Mucosa of rectum (tissue), 2 donors: ENCODE measurements around the gene COP1.
"Not testable (repeated sequence)": the region's sequence is repeated elsewhere in the genome, so short reads cannot be mapped to it uniquely, and the experiment has no call there.

Source experiments
- H3K27ac ChIP-seq, 2 donors: one replicate each; pipeline ENCODE4 v1.7.0; 2013; ENCODE audit warnings: inconsistent platforms in 2 of 2, low read depth in 2 of 2, low read length in 2 of 2
- H3K27me3 ChIP-seq, 2 donors: one replicate each; pipeline ENCODE4 v1.7.0; 2013; ENCODE audit warnings: low read length in 2 of 2; ENCODE audit not compliant: control insufficient read depth in 2 of 2, insufficient read depth in 2 of 2
- H3K36me3 ChIP-seq, 2 donors: one replicate each; pipeline ENCODE4 v1.7.0; 2013; ENCODE audit warnings: low read length in 2 of 2; ENCODE audit not compliant: control insufficient read depth in 2 of 2, insufficient read depth in 2 of 2
- H3K4me1 ChIP-seq, 2 donors: one replicate each; pipeline ENCODE4 v1.7.0; 2013; ENCODE audit warnings: low read length in 2 of 2, mild to moderate bottlenecking in 1 of 2; ENCODE audit not compliant: control insufficient read depth in 2 of 2, insufficient read depth in 2 of 2
- H3K4me3 ChIP-seq, 2 donors: one replicate each; pipeline ENCODE4 v1.7.0; 2013; ENCODE audit warnings: low read length in 2 of 2
- H3K9ac ChIP-seq, 2 donors: one replicate each; pipeline ENCODE4 v1.7.0; 2013; ENCODE audit warnings: low read length in 2 of 2, low read depth in 1 of 2, mild to moderate bottlenecking in 1 of 2
- H3K9me3 ChIP-seq, 2 donors: one replicate each; pipeline ENCODE4 v1.7.0; 2013; ENCODE audit warnings: low read length in 2 of 2; ENCODE audit not compliant: control insufficient read depth in 2 of 2
- donor health status: healthy.
- donor health status: Normal muscosa, but diverticular disease.

COP1 gene

DNA sequence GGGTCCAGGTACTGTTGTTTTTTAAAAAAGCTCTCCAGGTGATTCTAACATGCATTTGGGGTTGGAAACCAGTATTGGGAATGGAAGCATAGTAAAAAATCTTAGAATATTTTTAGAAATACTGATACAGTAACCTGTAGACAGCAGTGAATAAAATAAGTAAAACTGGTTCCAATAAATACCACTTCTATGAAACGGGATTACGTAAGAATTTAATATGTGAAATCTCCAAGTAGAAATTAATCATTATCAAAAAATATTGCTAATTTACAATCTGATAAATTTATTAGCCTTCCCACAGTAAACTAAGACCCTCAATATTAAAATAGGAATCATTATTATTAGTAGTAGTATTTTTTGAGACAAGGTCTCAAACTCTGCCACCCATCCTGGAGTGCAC is 177.5 kb downstream of the COP1 start:
- peaks cover 4 to 10% of the 10 kb centered on the region in 2 donors for H3K36me3 ChIP-seq
- H3K27me3 ChIP-seq: no peaks in the 10 kb centered on the region
- H3K27ac ChIP-seq: no peak overlapping the region
- no peaks in the 10 kb centered on the region for H3K9me3 ChIP-seq
- peaks cover 0 to 5% of the 10 kb centered on the region in 2 donors for H3K4me1 ChIP-seq
- no peak overlapping the region for H3K9ac ChIP-seq
- H3K4me3 ChIP-seq: no peak overlapping the region

DNA sequence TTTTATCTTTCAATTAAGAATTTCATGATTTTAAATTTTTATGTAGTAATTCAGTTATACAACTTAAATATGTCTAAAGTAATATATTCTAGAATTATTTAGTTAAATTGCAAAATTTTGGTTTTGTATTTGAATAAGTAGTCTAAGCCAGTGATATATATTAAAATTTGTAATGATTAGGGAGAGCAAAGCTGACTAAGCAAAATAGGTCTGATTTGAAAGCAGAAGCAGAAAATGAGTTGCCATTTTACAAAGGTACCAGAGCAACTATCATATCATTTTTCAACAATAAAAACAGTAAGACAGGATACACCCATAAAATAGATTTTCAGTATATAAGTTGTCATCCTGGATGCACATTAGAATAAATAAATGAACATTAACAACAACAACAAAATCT is 177.9 kb downstream of the COP1 start:
- Histone ChIP-seq H3K4me3 (no peak overlapping the region), H3K27me3 (no peaks in the 10 kb centered on the region), H3K9me3 (no peaks in the 10 kb centered on the region), H3K36me3 (peaks cover 4 to 10% of the 10 kb centered on the region in 2 donors), H3K9ac (no peak overlapping the region), H3K4me1 (peaks cover 0 to 5% of the 10 kb centered on the region in 2 donors), H3K27ac (no peak overlapping the region)

DNA sequence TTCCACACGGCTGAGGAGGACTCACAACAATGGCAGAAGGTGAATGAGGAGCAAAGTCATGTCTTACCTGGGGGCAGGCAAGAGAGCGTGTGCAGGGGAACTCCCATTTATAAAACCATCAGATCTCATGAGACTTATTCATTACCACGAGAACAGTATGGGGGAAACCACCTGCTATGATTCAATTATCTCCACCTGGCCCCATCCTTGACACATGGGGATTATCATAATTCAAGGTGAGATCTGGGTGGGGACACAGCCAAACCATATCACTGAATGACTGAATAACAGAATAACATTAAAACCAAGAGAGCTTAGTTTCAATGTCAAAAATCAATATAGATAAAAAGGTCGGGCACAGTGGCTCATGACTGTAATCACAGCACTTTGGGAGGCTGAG is 179.2 kb downstream of the COP1 start:
- not testable (repeated sequence) for H3K27ac ChIP-seq, H3K9ac ChIP-seq, H3K4me3 ChIP-seq, H3K9me3 ChIP-seq, H3K27me3 ChIP-seq, H3K4me1 ChIP-seq
- H3K36me3 ChIP-seq: peaks cover 4 to 11% of the 10 kb centered on the region in 2 donors

DNA sequence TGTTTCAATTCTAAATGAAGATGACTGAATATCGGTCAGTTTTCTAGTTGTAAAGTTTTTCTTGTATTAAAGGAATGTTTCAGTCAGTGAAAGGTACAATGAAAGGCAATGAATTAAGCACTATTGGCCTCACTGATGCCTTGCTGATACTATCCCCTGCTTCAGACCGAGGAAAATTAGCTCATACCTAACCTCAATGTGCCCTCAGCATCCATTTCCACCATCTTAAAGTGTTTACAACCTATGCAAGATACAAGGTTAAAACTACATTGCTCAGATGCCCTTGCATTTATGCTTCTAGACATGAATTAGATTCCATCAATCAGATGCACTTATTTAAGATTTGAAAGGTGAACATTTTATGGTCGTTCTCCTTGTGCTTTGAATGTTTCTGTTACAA is 184.5 kb downstream of the COP1 start:
- peaks cover 4 to 15% of the 10 kb centered on the region in 2 donors for H3K36me3 ChIP-seq

DNA sequence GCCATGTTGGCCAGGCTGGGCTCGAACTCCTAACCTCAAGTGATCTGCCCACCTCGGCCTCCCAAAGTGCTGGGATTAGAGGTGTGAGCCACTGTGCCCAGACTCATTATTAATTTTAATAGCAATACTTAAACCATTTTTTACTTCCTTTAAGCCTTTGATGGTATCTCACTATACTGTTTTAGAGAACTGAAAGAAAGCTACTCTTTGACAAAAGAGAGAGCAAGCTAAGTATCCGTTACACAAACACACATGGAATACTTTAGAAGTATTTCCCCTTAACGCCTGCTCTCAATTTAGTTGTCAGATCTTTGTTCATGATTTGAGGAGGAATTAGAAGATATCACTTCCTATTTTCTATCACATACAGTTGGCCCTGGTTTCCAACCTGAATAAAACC is 189.4 kb downstream of the COP1 start:
- H3K4me1 ChIP-seq: no peaks in the 10 kb centered on the region
- H3K9ac ChIP-seq: no peak overlapping the region
- no peak overlapping the region for H3K4me3 ChIP-seq
- H3K27me3 ChIP-seq: no peaks in the 10 kb centered on the region
- H3K27ac ChIP-seq: no peak overlapping the region
- H3K36me3 ChIP-seq: peaks cover 5% of the 10 kb centered on the region in 2 donors
- H3K9me3 ChIP-seq: no peaks in the 10 kb centered on the region

More for the DNA sequence above, 184.5 kb downstream of the COP1 start:
- H3K9ac ChIP-seq: no peak overlapping the region
- no peaks in the 10 kb centered on the region for H3K27me3 ChIP-seq
- no peaks in the 10 kb centered on the region for H3K4me1 ChIP-seq
- no peak overlapping the region for H3K27ac ChIP-seq
- H3K4me3 ChIP-seq: no peak overlapping the region
- H3K9me3 ChIP-seq: no peaks in the 10 kb centered on the region

DNA sequence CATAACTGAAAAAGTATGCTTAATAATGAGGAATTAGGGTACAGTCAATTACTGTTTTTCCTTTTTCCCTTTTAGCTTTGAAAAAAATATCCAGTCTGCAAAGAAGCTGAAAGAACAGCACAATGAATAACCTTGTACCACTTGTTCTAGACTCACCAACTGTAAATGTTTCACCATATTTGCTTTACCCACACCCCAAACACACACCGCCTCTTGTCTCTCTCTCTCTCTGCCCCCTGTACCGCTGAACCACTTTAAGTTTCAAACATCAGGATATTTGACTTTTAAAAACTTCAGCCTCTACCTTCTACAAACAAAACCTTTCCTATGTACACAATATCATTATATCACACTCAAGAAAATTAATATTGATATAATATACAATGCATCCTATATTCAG is 197.1 kb downstream of the COP1 start:
- Histone ChIP-seq H3K4me3 (no peak overlapping the region), H3K36me3 (peaks cover 5 to 12% of the 10 kb centered on the region in 2 donors), H3K9ac (no peak overlapping the region), H3K9me3 (no peaks in the 10 kb centered on the region), H3K4me1 (no peaks in the 10 kb centered on the region), H3K27me3 (no peaks in the 10 kb centered on the region), H3K27ac (no peak overlapping the region)

DNA sequence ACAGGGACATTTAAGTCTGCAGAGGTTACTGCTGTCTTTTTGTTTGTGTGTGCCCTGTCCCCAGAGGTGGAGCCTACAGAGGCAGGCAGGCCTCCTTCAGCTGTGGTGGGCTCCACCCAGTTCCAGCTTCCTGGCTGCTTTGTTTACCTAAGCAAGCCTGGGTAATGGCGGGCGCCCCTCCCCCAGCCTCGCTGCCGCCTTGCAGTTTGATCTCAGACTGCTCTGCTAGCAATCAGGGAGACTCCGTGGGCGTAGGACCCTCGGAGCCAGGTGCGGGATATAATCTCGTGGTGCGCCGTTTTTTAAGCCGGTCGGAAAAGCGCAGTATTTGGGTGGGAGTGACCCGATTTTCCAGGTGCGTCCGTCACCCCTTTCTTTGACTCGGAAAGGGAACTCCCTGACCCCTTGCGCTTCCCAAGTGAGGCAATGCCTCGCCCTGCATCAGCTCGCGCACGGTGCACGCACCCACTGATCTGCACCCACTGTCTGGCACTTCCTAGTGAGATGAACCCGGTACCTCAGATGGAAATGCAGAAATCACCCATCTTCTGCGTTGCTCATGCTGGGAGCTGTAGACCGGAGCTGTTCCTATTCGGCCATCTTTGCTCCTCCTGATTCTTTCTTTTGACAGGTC is 199.2 kb downstream of the COP1 start:
- H3K27ac ChIP-seq, H3K27me3 ChIP-seq, H3K9me3 ChIP-seq, H3K4me1 ChIP-seq, H3K9ac ChIP-seq, H3K4me3 ChIP-seq: not testable (repeated sequence)
- peaks cover 5 to 12% of the 10 kb centered on the region in 2 donors for H3K36me3 ChIP-seq

DNA sequence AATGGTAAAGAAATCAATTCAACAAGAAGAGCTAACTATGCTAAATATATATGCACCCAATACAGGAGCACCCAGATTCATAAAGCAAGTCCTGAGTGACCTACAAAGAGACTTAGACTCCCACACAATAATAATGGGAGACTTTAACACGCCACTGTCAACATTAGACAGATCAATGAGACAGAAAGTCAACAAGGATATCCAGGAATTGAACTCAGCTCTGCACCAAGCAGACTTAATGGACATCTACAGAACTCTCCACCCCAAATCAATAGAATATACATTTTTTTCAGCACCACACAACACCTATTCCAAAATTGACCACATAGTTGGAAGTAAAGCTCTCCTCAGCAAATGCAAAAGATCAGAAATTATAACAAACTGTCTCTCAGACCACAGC is 212.4 kb downstream of the COP1 start:
- H3K4me3 ChIP-seq, H3K9me3 ChIP-seq, H3K27me3 ChIP-seq, H3K36me3 ChIP-seq, H3K4me1 ChIP-seq, H3K27ac ChIP-seq, H3K9ac ChIP-seq: not testable (repeated sequence)

DNA sequence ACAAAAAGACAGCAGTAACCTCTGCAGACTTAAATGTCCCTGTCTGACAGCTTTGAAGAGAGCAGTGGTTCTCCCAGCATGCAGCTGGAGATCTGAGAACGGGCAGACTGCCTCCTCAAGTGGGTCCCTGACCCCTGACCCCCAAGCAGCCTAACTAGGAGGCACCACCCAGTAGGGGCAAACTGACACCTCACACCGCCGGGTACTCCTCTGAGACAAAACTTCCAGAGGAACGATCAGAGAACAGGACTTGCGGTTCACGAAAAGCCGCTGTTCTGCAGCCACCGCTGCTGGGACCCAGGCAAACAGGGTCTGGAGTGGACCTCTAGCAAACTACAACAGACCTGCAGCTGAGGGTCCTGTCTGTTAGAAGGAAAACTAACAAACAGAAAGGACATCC is 214.3 kb downstream of the COP1 start:
- H3K4me1 ChIP-seq, H3K9ac ChIP-seq, H3K4me3 ChIP-seq, H3K27ac ChIP-seq, H3K9me3 ChIP-seq, H3K36me3 ChIP-seq, H3K27me3 ChIP-seq: not testable (repeated sequence)

DNA sequence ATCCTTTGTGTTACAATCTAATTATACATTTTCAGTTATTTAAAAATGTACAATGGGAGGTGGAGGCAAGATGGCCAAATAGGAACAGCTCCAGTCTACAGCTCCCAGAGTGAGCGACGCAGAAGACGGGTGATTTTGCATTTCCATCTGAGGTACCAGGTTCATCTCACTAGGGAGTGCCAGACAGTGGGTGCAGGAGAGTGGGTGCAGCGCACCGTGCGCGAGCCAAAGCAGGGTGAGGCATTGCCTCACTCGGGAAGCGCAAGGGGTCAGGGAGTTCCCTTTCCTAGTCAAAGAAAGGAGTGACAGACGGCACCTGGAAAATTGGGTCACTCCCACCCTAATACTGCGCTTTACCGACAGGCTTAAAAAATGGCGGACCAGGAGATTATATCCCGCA is 214.9 kb downstream of the COP1 start:
- H3K27me3 ChIP-seq, H3K27ac ChIP-seq, H3K4me3 ChIP-seq, H3K4me1 ChIP-seq, H3K9me3 ChIP-seq, H3K36me3 ChIP-seq, H3K9ac ChIP-seq: not testable (repeated sequence)

DNA sequence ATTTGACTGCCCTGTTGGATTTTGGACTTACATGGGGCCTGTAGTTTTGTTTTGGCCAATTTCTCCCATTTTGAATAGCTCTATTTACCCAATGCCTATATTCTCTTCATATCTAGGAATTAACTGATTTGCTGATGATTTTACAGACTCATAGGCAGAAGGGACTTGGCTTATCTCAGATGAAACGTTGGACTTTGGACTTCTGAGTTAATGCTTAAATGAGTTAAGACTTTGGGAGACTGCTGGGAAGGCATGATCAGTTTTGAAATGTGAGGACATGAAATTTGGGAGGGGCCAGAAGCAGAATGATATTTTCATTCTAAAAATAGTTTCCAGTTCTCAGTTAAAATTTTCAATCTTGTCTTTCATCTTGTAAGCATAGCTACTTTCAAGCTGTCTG is 222.3 kb downstream of the COP1 start:
- Histone ChIP-seq H3K27me3 (no peaks in the 10 kb centered on the region), H3K4me3 (no peak overlapping the region), H3K9ac (no peak overlapping the region), H3K36me3 (peaks cover 28 to 37% of the 10 kb centered on the region in 2 donors), H3K9me3 (no peaks in the 10 kb centered on the region), H3K27ac (no peak overlapping the region), H3K4me1 (peaks cover 0 to 6% of the 10 kb centered on the region in 2 donors)
